ENCODE data around the gene ATF5. TPM values are rescaled to one million over a fixed set of nuclear protein-coding genes. Genes with fewer than 3 reads are reported as not detected.

Gene ATF5
- total and polyA plus RNA-seq, 2 of the 8 experiments (the other 6 are each of a cell fraction or from before 2014, with no cell fraction given): 6.2 to 13.1 TPM

DNA sequence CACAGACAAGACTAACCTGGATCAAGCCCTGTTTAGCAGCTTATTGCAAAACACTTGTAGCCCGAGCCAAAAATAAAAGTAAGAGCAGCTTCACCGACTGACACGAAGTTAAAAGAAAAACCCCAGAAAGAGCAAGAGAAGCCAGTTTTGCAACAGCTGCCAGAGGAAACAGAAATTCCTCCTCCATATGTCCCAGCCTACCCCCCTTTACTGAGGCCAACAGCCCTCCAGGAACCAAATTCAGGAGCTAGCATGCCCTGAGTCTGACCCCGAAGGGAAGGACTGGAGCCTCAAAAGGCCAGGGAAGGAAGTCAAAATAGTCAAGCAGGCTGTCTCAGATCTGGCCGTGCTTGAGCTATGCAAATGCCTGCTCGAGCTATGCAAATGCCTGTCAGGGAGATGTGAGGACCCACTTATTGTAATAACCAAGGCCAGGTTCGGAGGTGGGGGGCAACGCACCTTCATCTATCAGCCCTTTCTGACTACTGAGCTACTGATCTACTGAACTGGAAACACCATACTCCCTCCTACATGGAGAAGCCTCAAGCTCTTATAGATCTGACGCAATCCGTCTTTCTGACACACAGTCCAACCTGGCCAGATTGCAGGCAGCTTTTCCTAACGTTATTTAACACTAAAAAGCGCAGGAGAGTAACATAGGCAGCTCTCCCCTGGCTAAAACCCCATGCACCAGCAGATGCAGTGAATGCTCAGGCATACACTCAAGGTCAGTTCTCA lies 25.3 kb downstream of the ATF5 start:
- no peak overlapping the region for H4K91ac ChIP-seq (replicated peaks; ENCODE audit: insufficient read length, low read length)
- no peaks in the 10 kb centered on the region for H3K79me1 ChIP-seq (ENCODE audit: low read depth, low read length)
- whole genome bisulfite sequencing, 2 experiments (ENCODE audit: extremely low coverage in 1 of 2, insufficient coverage in 1 of 2, insufficient read length in 1 of 2, insufficient replicate concordance in 2 of 2, low coverage in 1 of 2, low lambda C conversion rate in 2 of 2, missing lambda C conversion rate in 1 of 2): 77% methylated on average over 12 of the region's 12 CpGs; no CpG with 5 or more reads in 1 of the 2 experiments
- H3K14ac ChIP-seq (ENCODE audit: insufficient read length): no peak overlapping the region
- TF ChIP-seq BRCA1 (IDR thresholded peaks at IDR 0.05; ENCODE audit: low read depth, low read length): no peak
- TF ChIP-seq BCL11A (IDR thresholded peaks at IDR 0.05; ENCODE audit: low read depth in 2 of 2, low read length in 2 of 2): no peak
- TF ChIP-seq GTF2F1 (IDR thresholded peaks at IDR 0.05; ENCODE audit: borderline replicate concordance, low read depth, low read length): no peak
- no peak for TF ChIP-seq EGR1 (IDR thresholded peaks at IDR 0.05; ENCODE audit: borderline replicate concordance, low read depth, low read length)
- TF ChIP-seq SAP30 (IDR thresholded peaks at IDR 0.05; ENCODE audit: insufficient read depth, insufficient replicate concordance, low read length): no peak
- no peaks in the 10 kb centered on the region for H3K36me3 ChIP-seq (ENCODE audit: control insufficient read depth in 2 of 4, insufficient read depth in 4 of 4, low read length in 3 of 4)
- DNase-seq (ENCODE audit: low read depth in 1 of 2, low spot score in 2 of 2) (no peak), FAIRE-seq (no peak)
- no peak overlapping the region for H3K23ac ChIP-seq (ENCODE audit: insufficient read length)
- no peak overlapping the region for H2BK5ac ChIP-seq (ENCODE audit: low read depth, low read length)
- H3K4ac ChIP-seq (replicated peaks; ENCODE audit: insufficient read length, low read depth, low read length): no peak overlapping the region
- peaks cover 0 to 17% (median 9%) of the 10 kb centered on the region in 4 experiments; a peak in 6 of 7 replicates for H3K4me1 ChIP-seq (replicated peaks in 1 of 4; ENCODE audit: control insufficient read depth in 3 of 4, insufficient read depth in 4 of 4, low read length in 3 of 4)
- H3K4me3 ChIP-seq (ENCODE audit: extremely low read depth in 1 of 4, insufficient read depth in 2 of 4, low read depth in 3 of 4, low read length in 4 of 4): no peak overlapping the region
- CTCF ChIA-PET (ENCODE audit: partially characterized antibody): interaction anchor here (0.5 to 7.3 kb wide), 10 partner anchors 14 to 92 kb away, joined by 3 to 69 read pairs (median 5); no protein-coding TSS in a partner anchor
- no peak overlapping the region for H2BK20ac ChIP-seq (ENCODE audit: low read length)
- no peak overlapping the region for H2AK5ac ChIP-seq (ENCODE audit: low read depth, low read length)
- no peak overlapping the region for H3K27ac ChIP-seq (ENCODE audit: low read depth, low read length)
- H3K9me3 ChIP-seq (ENCODE audit: insufficient read depth in 2 of 2, low read depth in 1 of 2, low read length in 1 of 2): peaks cover 0 to 3% of the 10 kb centered on the region in 2 experiments; a peak in 1 of 4 replicates
- no peak overlapping the region for H2BK120ac ChIP-seq (replicated peaks; ENCODE audit: low read depth, low read length)
- H2BK12ac ChIP-seq (ENCODE audit: low read depth, low read length): no peak overlapping the region
- H4K20me1 ChIP-seq (replicated peaks in 1 of 2; ENCODE audit: control insufficient read depth in 1 of 2, insufficient read depth in 2 of 2, low read length in 2 of 2): peaks cover 0 to 1% of the 10 kb centered on the region in 2 experiments
- no peaks in the 10 kb centered on the region for H3K79me2 ChIP-seq (ENCODE audit: control insufficient read depth in 1 of 2, insufficient read depth in 2 of 2, low read length in 2 of 2)
- no peak overlapping the region for H4K5ac ChIP-seq (ENCODE audit: insufficient read length, low read depth, low read length)
- POLR2A ChIA-PET (ENCODE audit: partially characterized antibody): interaction anchor here (1.0 to 2.1 kb wide), 3 partner anchors 11 to 25 kb away, joined by 4 to 10 read pairs (median 4); partner anchors contain the start of genes ATF5 and NUP62
- no peak overlapping the region for H3K56ac ChIP-seq (replicated peaks; ENCODE audit: insufficient read length, low read depth, low read length)
- no peak overlapping the region for H4K8ac ChIP-seq (ENCODE audit: extremely low read depth, insufficient read depth, low read length)
- H3K27me3 ChIP-seq (replicated peaks in 1 of 4; ENCODE audit: control insufficient read depth in 3 of 4, extremely low read depth in 1 of 4, insufficient read depth in 3 of 4, low read length in 3 of 4): no peaks in the 10 kb centered on the region
- H3K18ac ChIP-seq (ENCODE audit: extremely low read depth, low read length): 0 out of 2 replicates have a peak overlapping the region, but pooled peaks have one; percentile 20
- no peak overlapping the region for H2BK15ac ChIP-seq (ENCODE audit: low read length)
- H3K9ac ChIP-seq (replicated peaks in 1 of 4; ENCODE audit: extremely low read depth in 1 of 4, low read depth in 3 of 4, low read length in 3 of 4): no peak overlapping the region
- H3K23me2 ChIP-seq (ENCODE audit: low read depth, low read length): no peaks in the 10 kb centered on the region
- no peak overlapping the region for H2AFZ ChIP-seq (ENCODE audit: low read length)
- peak overlapping the region; percentile 2 to 39; a peak in 2 of 4 replicates for H3K4me2 ChIP-seq (ENCODE audit: insufficient read depth in 1 of 2, low read depth in 2 of 2, low read length in 2 of 2)

Measured in H1 (cell line).